ENCODE data around the gene CAPS. TPM values are rescaled to one million over a fixed set of nuclear protein-coding genes. Genes with fewer than 3 reads are reported as not detected.
"Not testable (repeated sequence)": the region's sequence is repeated elsewhere in the genome, so short reads cannot be mapped to it uniquely, and the experiment has no call there.

Gene CAPS
- total RNA-seq, 2 experiments from 2014 or later = 11.8 to 12.5 TPM

DNA sequence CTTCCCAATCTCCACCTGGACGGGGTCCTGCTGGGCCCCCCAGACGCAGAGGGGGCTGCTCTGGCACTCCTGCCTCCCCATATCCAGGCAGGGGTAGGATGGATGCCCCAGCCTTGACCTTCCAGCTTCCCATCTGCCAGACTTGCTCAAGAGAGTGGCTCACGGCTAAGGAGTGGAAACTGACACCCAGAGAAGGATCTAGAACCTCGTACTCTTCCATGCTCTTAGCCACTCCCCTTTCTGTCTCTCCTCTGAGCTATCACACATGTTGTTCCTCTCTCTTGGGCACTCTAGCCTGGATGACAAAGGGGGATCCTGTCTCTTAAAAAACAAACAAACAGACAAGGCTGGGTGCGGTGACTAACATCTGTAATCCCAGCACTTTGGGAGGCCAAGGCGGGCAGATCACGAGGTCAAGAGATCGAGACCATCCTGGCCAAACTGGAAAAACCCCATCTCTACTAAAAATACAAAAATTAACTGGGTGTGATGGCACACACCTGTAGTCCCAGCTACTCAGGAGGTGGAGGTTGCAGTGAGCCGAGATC is 31.6 kb upstream of the CAPS start:
- H3K4me1 Mint-ChIP-seq = no peaks in the 10 kb centered on the region
- H3K36me3 Mint-ChIP-seq (ENCODE audit: low read depth) = no peaks in the 10 kb centered on the region
- ChIA-PET POLR2A (interaction anchor here (1.2 kb wide), 1 partner anchor 9 kb away, joined by 3 read pairs; no protein-coding TSS in a partner anchor), CTCF (no interaction called here)
- no peak overlapping the region for H3K27ac Mint-ChIP-seq
- H3K4me3 Mint-ChIP-seq = no peak overlapping the region
- H3K27me3 Mint-ChIP-seq = peaks cover 3% of the 10 kb centered on the region
- DNase-seq = no peak
- H3K9me3 Mint-ChIP-seq = no peaks in the 10 kb centered on the region

DNA sequence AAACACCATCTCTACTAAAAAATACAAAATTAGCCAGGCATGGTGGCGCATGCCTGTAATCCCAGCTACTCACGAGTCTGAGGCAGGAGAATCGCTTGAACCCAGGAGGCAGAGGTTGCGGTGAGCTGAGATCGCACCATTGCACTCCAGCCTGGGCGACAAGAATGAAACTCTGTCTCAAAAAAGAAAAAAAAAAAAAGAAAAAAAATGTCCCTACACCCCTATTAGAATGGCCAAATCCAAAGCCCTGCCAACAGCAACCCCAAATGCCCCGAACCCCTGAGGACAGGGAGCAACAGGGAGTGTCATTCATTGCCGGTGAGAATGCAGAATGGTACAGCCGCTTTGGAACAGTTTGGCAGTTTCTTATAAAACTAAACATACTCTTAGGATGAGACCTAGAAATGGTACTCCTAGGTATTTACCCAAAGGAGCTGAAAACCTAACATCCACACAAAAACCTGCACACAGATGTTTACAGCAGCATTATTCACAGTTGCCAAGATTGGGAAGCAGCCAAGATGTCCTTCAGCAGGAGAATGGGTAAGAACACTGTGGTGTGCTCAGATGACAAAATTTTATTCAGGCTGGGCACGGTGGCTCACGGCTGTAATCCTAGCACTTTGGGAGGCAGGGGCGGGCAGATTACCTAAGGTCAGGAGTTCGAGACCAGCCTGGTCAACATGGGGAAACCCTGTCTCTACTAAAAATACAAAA is 30.7 kb upstream of the CAPS start:
- H3K27ac Mint-ChIP-seq; H3K4me3 Mint-ChIP-seq; DNase-seq; H3K9me3 Mint-ChIP-seq; CTCF ChIA-PET; POLR2A ChIA-PET; H3K36me3 Mint-ChIP-seq (ENCODE audit: low read depth); H3K27me3 Mint-ChIP-seq; H3K4me1 Mint-ChIP-seq: not testable (repeated sequence)

DNA sequence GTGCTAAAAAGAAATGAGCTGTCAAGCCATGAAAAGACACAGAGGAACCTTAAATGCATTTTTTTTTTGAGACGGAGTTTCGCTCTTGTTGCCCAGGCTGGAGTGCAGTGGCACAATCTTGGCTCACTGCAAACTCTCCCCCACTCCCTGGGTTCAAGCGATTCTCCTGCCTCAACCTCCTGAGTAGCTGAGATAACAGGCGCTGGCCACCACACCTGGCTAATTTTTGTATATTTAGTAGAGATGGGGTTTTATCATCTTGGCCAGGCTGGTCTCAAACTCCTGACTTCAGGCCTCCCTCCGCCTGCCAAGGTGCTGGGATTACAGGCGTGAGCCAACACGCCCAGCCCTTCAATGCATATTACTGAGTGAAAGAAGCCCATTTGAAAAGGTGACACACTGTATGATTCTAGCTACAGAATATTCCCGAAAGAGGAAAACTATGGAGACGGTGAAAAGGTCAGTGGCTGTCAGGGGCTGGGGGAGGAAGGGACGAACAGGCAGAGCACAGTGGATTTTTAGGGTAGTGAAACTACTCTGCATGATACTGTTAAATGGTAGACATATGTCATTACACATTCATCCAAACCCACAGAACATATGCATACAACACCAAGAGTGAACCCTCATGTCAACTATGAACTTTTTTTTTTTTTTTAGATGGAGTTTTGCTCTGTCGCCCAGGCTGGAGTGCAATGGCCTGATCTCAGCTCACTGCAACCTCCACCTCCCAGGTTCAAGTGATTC is 29.8 kb upstream of the CAPS start:
- H3K27ac Mint-ChIP-seq; H3K27me3 Mint-ChIP-seq; H3K9me3 Mint-ChIP-seq; H3K4me1 Mint-ChIP-seq; DNase-seq; POLR2A ChIA-PET; H3K36me3 Mint-ChIP-seq (ENCODE audit: low read depth); H3K4me3 Mint-ChIP-seq: not testable (repeated sequence)
- CTCF ChIA-PET = interaction anchor here (1.0 kb wide), 1 partner anchor 80 kb away, joined by 3 read pairs; no protein-coding TSS in a partner anchor

DNA sequence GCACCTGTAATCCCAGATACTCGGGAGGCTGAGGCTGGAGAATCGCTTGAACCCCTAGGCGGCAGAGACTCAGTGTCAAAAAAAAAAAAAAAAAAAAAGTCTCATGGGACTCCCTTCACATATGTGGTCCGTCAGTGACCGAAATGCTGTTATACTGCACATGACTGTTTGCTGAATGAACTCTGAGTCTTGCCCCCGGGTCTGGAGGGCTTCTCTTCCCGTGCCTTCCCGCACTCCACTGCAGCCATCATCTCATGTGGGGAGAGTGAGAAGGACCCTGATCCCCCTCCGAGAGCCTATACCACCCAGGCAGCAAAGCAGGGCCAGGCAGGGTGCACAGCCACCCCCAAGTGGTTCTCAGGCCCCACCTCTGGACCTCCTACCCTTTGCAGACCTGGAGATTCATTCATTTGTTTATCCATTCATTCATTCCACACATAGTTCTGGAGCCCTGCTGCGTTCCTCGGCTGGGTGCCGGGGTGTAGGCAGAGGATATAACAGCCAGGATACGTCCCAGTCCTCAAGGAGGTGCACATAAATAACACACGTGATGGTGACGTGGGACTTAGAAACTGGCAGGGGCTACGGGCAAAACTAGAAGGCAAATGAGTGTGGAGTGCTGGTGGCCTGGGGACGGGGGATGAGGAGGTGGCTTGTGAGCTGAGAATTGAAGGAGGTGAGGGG is 24.6 kb upstream of the CAPS start:
- no peaks in the 10 kb centered on the region for H3K27me3 Mint-ChIP-seq
- CTCF ChIA-PET = no interaction called here
- no peaks in the 10 kb centered on the region for H3K4me1 Mint-ChIP-seq
- no peaks in the 10 kb centered on the region for H3K9me3 Mint-ChIP-seq
- DNase-seq = no peak
- H3K4me3 Mint-ChIP-seq = no peak overlapping the region
- no peaks in the 10 kb centered on the region for H3K36me3 Mint-ChIP-seq (ENCODE audit: low read depth)
- no peak overlapping the region for H3K27ac Mint-ChIP-seq
- POLR2A ChIA-PET = no interaction called here

DNA sequence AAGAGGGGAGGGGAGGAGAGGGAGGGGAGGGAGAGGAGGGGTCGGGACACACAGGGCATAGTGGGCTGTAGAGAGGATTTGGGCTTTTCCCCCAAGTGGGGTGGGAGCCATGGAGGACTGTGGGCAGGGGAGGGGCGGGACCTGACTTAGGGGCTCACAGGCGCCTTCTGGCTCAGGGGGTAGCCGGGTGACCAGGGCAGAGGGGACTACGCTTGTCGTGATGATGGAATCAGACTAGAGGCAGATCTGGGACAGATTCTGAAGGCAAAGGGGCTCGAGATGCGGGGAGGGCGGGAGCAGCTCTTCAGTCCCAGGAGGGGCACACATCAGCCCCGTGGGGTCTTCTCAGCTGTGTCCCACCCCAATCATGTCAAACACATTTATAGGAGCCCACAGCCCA is 24.0 kb upstream of the CAPS start:
- Mint-ChIP-seq H3K4me1 (no peaks in the 10 kb centered on the region), H3K9me3 (no peaks in the 10 kb centered on the region), H3K4me3 (no peak overlapping the region), H3K27me3 (no peaks in the 10 kb centered on the region), H3K27ac (no peak overlapping the region), H3K36me3 (ENCODE audit: low read depth) (no peaks in the 10 kb centered on the region)
- DNase-seq = no peak
- ChIA-PET CTCF (no interaction called here), POLR2A (no interaction called here)

DNA sequence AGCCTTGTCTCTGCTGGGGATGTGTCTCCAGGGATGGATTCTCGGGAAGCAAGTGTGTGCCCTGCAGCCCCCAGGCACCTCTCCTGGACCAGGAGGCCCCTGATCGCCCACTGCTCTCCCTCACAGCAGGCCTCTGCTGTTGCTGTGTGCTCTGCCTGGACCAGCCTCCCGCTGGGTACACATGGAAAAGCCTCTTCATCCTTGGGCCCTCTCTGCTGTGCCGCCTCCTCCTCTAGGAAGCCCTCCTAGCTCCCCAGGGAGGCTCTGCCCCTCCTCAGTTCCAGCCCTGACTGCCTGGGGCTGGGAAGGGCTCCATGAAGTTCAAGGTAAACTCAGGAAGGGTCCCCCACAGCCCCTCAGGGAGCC is 22.5 kb upstream of the CAPS start:
- Mint-ChIP-seq H3K36me3 (ENCODE audit: low read depth) (peaks cover 2% of the 10 kb centered on the region), H3K4me1 (no peaks in the 10 kb centered on the region), H3K27me3 (no peaks in the 10 kb centered on the region), H3K4me3 (no peak overlapping the region), H3K9me3 (no peaks in the 10 kb centered on the region), H3K27ac (no peak overlapping the region)
- ChIA-PET CTCF (no interaction called here), POLR2A (interaction anchor here (0.8 to 1.7 kb wide), 3 partner anchors 9 to 63 kb away, joined by 3 to 4 read pairs (median 3); no protein-coding TSS in a partner anchor)
- no peak for DNase-seq

DNA sequence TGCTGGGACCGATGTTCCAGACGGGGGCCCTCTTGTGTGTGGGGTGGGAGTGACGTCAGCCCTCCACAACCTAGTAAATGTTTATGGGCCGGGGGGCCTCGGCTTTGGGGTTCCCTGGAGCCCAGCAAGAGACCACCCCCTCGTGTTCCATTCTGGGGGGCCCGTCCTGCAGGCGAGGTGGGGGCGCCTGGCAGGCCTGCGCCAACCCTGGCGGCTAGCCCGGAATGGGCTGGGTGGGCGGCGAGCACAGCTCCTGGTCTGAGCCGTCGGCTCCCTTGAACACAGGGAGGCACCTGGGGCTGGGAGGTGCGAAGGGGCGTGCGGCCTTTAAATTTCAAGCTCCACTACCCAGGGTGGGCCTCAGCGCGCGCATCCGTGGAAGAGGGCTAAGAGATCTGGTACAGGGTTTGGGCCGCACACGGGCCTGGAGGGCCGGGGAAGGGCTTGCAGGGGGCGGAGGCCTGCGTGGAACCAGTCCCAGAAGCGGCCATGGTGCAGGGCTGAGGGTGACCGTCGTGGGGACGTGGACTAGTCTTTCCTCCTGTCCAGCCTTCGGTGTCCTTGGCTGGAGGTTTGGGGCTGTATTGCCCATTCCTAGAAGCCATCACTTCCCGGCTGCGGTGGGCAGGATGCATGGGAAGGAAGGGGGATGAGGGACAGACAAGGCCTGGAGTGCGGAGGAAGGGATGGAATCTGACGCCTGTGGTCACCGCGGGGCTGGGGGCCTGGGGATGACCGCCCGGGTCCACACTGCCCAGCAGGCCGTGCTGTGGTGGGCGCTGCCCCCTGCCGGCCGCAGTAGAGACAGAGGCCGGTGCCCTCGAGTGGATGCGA is 21.9 kb upstream of the CAPS start:
- no peak for DNase-seq
- H3K27me3 Mint-ChIP-seq = no peaks in the 10 kb centered on the region
- peaks cover 2% of the 10 kb centered on the region for H3K36me3 Mint-ChIP-seq (ENCODE audit: low read depth)
- POLR2A ChIA-PET = interaction anchor here (1.7 kb wide), 1 partner anchor 63 kb away, joined by 4 read pairs; no protein-coding TSS in a partner anchor
- H3K27ac Mint-ChIP-seq = no peak overlapping the region
- no peaks in the 10 kb centered on the region for H3K9me3 Mint-ChIP-seq
- CTCF ChIA-PET = no interaction called here
- H3K4me3 Mint-ChIP-seq = no peak overlapping the region
- no peaks in the 10 kb centered on the region for H3K4me1 Mint-ChIP-seq

DNA sequence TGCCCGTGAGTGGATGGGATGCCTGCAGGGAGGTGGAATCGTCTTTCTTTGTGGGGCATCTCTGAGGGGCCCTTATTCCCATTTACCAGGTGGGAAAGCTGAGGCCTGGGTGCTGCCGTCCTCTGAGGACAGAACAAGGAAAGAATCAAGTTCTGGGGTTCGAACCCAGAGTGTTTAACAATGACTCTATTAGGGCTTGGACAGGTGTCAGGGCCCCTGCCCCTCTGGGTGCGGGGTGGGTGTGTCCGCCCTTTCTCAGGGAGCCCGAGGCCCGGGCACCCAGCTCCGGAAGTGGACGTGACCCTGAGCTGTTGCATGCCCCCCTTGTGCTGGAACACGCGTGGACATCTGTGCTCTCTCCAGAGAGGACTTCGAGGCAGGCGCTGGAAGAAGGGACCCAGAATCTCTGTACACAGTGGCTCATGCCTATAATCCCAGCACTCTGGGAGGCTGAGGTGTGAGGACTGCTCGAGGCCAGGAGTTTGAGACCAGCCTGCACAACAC is 21.2 kb upstream of the CAPS start:
- Mint-ChIP-seq H3K27ac (no peak overlapping the region), H3K27me3 (no peaks in the 10 kb centered on the region), H3K36me3 (ENCODE audit: low read depth) (peaks cover 2% of the 10 kb centered on the region), H3K4me3 (no peak overlapping the region), H3K4me1 (no peaks in the 10 kb centered on the region), H3K9me3 (no peaks in the 10 kb centered on the region)
- DNase-seq = no peak
- CTCF ChIA-PET = interaction anchor here (0.8 to 1.0 kb wide), 2 partner anchors 10 to 89 kb away, joined by 3 to 4 read pairs; no protein-coding TSS in a partner anchor
- POLR2A ChIA-PET = interaction anchor here (1.1 kb wide), 1 partner anchor 11 kb away, joined by 3 read pairs; the partner anchor contains the start of gene NDUFA11

DNA sequence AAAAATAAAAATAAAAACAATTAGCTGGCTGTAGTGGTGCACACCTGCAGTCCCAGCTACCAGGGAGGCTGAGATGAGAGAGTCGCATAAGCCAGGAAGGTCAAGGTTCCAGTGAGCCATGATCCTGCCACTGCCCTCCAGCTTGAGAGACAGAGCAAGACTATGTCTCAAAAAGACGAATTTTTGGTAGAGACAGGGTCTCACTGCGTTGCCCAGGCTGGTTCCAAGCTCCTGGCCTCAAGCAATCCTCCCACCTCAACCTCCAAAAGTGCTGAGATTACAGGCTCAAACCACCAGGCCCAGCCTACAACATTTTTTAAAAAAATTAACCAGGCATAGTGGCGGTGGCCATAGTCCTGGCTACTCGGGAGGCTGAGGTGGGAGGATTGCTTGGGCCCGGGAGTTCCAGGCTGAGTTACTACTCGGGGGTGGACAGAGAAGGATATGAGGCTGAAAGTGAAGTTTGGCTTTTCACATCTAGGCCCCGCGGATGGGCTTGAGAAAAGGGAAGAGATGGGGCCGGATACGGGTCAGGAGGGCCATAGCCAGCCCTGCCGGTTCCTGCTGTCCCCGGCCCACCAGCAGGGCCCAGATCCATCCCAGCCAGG is 20.7 kb upstream of the CAPS start:
- no peak for DNase-seq
- no peaks in the 10 kb centered on the region for H3K4me1 Mint-ChIP-seq
- no peaks in the 10 kb centered on the region for H3K27me3 Mint-ChIP-seq
- H3K27ac Mint-ChIP-seq = no peak overlapping the region
- ChIA-PET POLR2A (interaction anchor here (1.1 kb wide), 1 partner anchor 10 kb away, joined by 3 read pairs; the partner anchor contains the start of gene NDUFA11), CTCF (interaction anchor here (0.8 to 1.0 kb wide), 2 partner anchors 9 to 89 kb away, joined by 3 to 4 read pairs; no protein-coding TSS in a partner anchor)
- H3K9me3 Mint-ChIP-seq = no peaks in the 10 kb centered on the region
- H3K36me3 Mint-ChIP-seq (ENCODE audit: low read depth) = peaks cover 2% of the 10 kb centered on the region
- no peak overlapping the region for H3K4me3 Mint-ChIP-seq

DNA sequence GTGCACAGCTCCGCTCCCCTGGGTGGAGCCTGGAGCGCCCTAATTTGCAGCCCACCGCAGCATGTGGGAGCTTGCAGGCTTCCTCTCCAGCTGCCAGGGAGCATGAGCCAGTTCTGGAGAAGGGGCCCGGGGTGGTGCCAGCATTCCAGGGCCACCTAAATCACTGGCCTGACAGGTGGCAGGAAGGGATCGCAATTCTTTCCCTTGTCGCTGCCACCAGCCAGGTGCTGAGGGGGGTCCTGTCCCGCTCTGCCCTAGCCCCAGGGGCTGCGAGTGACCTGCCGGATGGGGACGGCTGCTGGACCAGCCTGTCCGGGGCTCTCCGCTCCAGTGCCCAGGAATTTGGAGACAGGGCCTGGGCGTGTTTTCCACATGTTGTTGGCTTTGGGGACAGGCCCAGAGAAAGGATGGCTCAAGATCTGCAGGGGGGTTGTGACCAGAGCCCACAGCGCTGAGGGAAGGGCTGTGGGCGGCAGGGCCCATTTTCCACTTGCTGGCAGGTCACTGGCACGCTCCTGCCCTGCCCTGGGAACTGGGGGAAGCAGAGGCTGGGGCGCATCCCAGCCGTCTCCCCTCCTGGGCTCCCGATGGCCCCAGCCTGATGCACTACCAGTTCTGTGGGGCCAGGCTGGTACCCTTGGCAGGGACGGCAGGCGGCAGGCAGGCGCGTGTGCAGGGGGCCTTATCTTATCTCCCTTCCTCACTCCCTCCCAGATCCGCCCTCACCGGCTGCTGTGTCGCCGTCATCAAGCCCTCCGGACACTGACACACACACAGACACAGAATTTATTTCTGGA is 19.9 kb upstream of the CAPS start:
- ChIA-PET POLR2A (interaction anchor here (1.1 kb wide), 1 partner anchor 9 kb away, joined by 3 read pairs; the partner anchor contains the start of gene NDUFA11), CTCF (interaction anchor here (0.8 kb wide), 1 partner anchor 90 kb away, joined by 3 read pairs; no protein-coding TSS in a partner anchor)
- no peaks in the 10 kb centered on the region for H3K27me3 Mint-ChIP-seq
- peaks cover 2% of the 10 kb centered on the region for H3K36me3 Mint-ChIP-seq (ENCODE audit: low read depth)
- H3K4me3 Mint-ChIP-seq = no peak overlapping the region
- H3K27ac Mint-ChIP-seq = no peak overlapping the region
- no peaks in the 10 kb centered on the region for H3K4me1 Mint-ChIP-seq
- DNase-seq = no peak
- no peaks in the 10 kb centered on the region for H3K9me3 Mint-ChIP-seq

DNA sequence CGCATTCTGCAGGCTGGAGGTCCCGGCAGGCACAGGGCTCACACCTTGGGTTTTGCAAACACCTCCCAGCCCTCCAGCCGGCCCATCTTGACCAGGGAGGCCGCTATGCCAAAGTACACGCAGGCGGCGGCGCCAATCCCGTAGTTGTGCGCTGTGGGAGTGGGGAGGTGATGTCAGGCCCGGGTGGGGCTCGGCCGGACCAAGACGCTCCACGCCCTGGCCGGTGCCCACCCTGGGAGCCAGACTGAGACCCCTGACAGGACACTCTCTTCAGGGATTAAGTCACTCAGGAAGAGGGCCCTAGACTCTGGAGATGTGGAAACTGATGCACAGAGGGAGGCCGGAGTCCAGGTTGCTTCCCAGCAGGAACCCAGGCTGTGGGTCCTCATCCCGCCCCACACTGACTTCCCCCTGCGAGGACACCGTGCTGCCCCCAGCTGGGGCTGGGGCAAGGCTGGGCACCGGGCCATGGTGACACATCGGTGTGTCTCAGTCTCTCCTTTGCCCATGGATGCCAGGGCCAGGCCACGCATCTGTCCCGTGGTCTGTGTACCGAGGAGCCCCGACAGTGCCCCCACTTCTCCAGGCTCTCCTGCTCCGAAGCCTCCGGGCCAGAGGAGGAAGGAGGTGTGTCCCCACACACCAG is 19.2 kb upstream of the CAPS start:
- DNase-seq = no peak
- ChIA-PET POLR2A (interaction anchor here (1.0 kb wide), 1 partner anchor 9 kb away, joined by 3 read pairs; the partner anchor contains the start of gene NDUFA11), CTCF (no interaction called here)
- Mint-ChIP-seq H3K36me3 (ENCODE audit: low read depth) (peaks cover 2% of the 10 kb centered on the region), H3K27ac (no peak overlapping the region), H3K27me3 (no peaks in the 10 kb centered on the region), H3K4me3 (no peak overlapping the region), H3K9me3 (no peaks in the 10 kb centered on the region), H3K4me1 (no peaks in the 10 kb centered on the region)

Measured in activated CD4-positive, alpha-beta memory T cell treated with anti-CD3 and anti-CD28 coated beads, Interleukin-2, amount 10 ng/mL, durations not matched to agents 7 days and 5 days (primary cell).